IMR-90 (cell line): Measurements from ENCODE around the gene SPATS2L. TPM values are rescaled to one million over a fixed set of nuclear protein-coding genes. Genes with fewer than 3 reads are reported as not detected.

Experiments
- ATAC-seq: fragments of 200-7000 bp; cut with Tn5 transposase; 2 replicates; pipeline ENCODE4 v1.9.1; 2020; ENCODE audit warnings: low read depth, mild to moderate bottlenecking, moderate library complexity
- BruUV-seq: library from RNA; stranded (reverse); fragments of 400-500 nt; replicated peaks from 2 replicates; lab custom pipeline; 2021; lab: Mats Ljungman, UMichigan
- CTCF ChIA-PET: fragments of 300-600 bp; formaldehyde crosslinking; extraction: SDS; loops from one replicate; lab custom pipeline; 2021; ENCODE audit warnings: antibody characterized with exemption; lab: Yijun Ruan, JAX
- POLR2A ChIA-PET: fragments of 300-600 bp; sonication (Branson Sonifier 250); formaldehyde crosslinking; loops from one replicate; lab custom pipeline; 2022; ENCODE audit warnings: antibody characterized with exemption; ENCODE audit not compliant: unreplicated experiment; lab: Charles Lee
- DNase-seq: peaks from one replicate; pipeline ENCODE4 v3.0.0; 2013
- H2AFZ ChIP-seq: replicated peaks from 2 replicates; pipeline ENCODE3; 2013; ENCODE audit warnings: low read length, mild to moderate bottlenecking; ENCODE audit not compliant: poor library complexity
- H2AK5ac ChIP-seq: 2 replicates; pipeline ENCODE4 v1.6.1; 2013; ENCODE audit warnings: low read depth, low read length, inconsistent platforms
- H2AK9ac ChIP-seq: replicated peaks from 2 replicates; pipeline ENCODE3; 2013; ENCODE audit warnings: mild to moderate bottlenecking, low read depth, low read length, moderate library complexity; ENCODE audit not compliant: poor library complexity
- H2BK120ac ChIP-seq: 2 replicates; pipeline ENCODE4 v1.6.1; 2013; ENCODE audit warnings: low read depth, low read length, inconsistent platforms
- H2BK15ac ChIP-seq: 3 replicates; pipeline ENCODE4 v1.6.1; 2013; ENCODE audit warnings: low read depth, low read length, inconsistent platforms
- H2BK20ac ChIP-seq: 2 replicates; pipeline ENCODE4 v1.6.1; 2013; ENCODE audit warnings: low read depth, mild to moderate bottlenecking, inconsistent platforms, low read length, moderate library complexity
- H2BK5ac ChIP-seq: 2 replicates; pipeline ENCODE4 v1.6.1; 2013; ENCODE audit warnings: mild to moderate bottlenecking, low read depth, low read length, inconsistent platforms; ENCODE audit not compliant: poor library complexity, severe bottlenecking
- H3K14ac ChIP-seq: replicated peaks from 2 replicates; pipeline ENCODE4 v1.6.1; 2013; ENCODE audit warnings: low read depth, low read length, inconsistent platforms
- H3K18ac ChIP-seq: 2 replicates; pipeline ENCODE4 v1.6.1; 2013; ENCODE audit warnings: low read depth, low read length, control low read depth
- H3K23ac ChIP-seq: 2 replicates; pipeline ENCODE4 v1.6.1; 2013; ENCODE audit warnings: low read depth, low read length, inconsistent platforms
- H3K27ac ChIP-seq: 2 replicates; pipeline ENCODE4 v1.5.1; 2013; ENCODE audit warnings: mild to moderate bottlenecking, control low read depth, low read length; ENCODE audit not compliant: insufficient read depth
- H3K27me3 ChIP-seq: 2 replicates; pipeline ENCODE4 v1.6.1; 2013; ENCODE audit warnings: low read length; ENCODE audit not compliant: control insufficient read depth, insufficient read depth
- H3K36me3 ChIP-seq: 2 replicates; pipeline ENCODE4 v1.6.1; 2013; ENCODE audit warnings: low read length, mixed read lengths; ENCODE audit not compliant: control insufficient read depth, insufficient read depth
- H3K4ac ChIP-seq: 2 replicates; pipeline ENCODE4 v1.6.1; 2013; ENCODE audit warnings: low read depth, low read length, inconsistent platforms
- H3K4me1 ChIP-seq: 2 replicates; pipeline ENCODE4 v1.6.1; 2013; ENCODE audit warnings: low read length, mixed read lengths; ENCODE audit not compliant: control insufficient read depth, insufficient read depth
- H3K4me2 ChIP-seq: 2 replicates; pipeline ENCODE4 v1.6.1; 2013; ENCODE audit warnings: low read depth, mild to moderate bottlenecking, control low read depth, low read length, moderate library complexity
- H3K4me3 ChIP-seq: 2 replicates; pipeline ENCODE4 v1.5.1; 2013; ENCODE audit warnings: low read depth, mild to moderate bottlenecking, control low read depth, low read length, moderate library complexity; ENCODE audit not compliant: insufficient read depth
- H3K56ac ChIP-seq: 2 replicates; pipeline ENCODE4 v1.6.1; 2013; ENCODE audit warnings: low read length, inconsistent platforms; ENCODE audit not compliant: insufficient read depth; ENCODE audit errors: extremely low read depth
- H3K79me1 ChIP-seq, 2 experiments: 2 replicates each; pipeline ENCODE4 v1.6.1; 2013; ENCODE audit warnings: low read length in 2 of 2, inconsistent platforms in 1 of 2, low read depth in 1 of 2
- H3K9ac ChIP-seq: 2 replicates; pipeline ENCODE4 v1.6.1; 2013; ENCODE audit warnings: low read depth, low read length, control low read depth
- H3K9me1 ChIP-seq: 2 replicates; pipeline ENCODE4 v1.6.1; 2013; ENCODE audit warnings: low read length, inconsistent platforms; ENCODE audit not compliant: insufficient read depth
- H3K9me3 ChIP-seq: 2 replicates; pipeline ENCODE4 v1.6.1; 2013; ENCODE audit warnings: low read length; ENCODE audit not compliant: control insufficient read depth, insufficient read depth
- H4K20me1 ChIP-seq: 2 replicates; pipeline ENCODE4 v1.6.1; 2013; ENCODE audit warnings: low read length, inconsistent platforms; ENCODE audit not compliant: insufficient read depth
- H4K5ac ChIP-seq: 2 replicates; pipeline ENCODE4 v1.6.1; 2013; ENCODE audit warnings: mild to moderate bottlenecking, low read depth, low read length, control low read depth
- H4K8ac ChIP-seq, 2 experiments: 2 replicates each; pipeline ENCODE4 v1.6.1; 2013; ENCODE audit warnings: low read depth in 2 of 2, low read length in 2 of 2, control low read depth in 1 of 2, inconsistent platforms in 1 of 2
- H4K91ac ChIP-seq: 2 replicates; pipeline ENCODE4 v1.6.1; 2013; ENCODE audit warnings: low read depth, low read length, inconsistent platforms; ENCODE audit not compliant: insufficient read depth
- CEBPB ChIP-seq: IDR thresholded peaks from 2 replicates; pipeline ENCODE4 v1.6.1; 2012; ENCODE audit warnings: low read depth, low read length, improper control_type of control experiment
- ELK1 ChIP-seq: fragments of 150-350 bp; IDR thresholded peaks from 2 replicates; pipeline ENCODE4 v1.6.1; 2016; ENCODE audit warnings: low read depth, mild to moderate bottlenecking, low read length, moderate library complexity, borderline replicate concordance
- WGBS, 2 experiments: methylation state at CpG; one replicate each; pipeline versions ENCODE4 v1.1.5 to v1.1.7; 2013; ENCODE audit warnings: missing lambda C conversion rate in 2 of 2; ENCODE audit not compliant: insufficient read length in 1 of 2; ENCODE audit errors: extremely low coverage in 2 of 2; 5-methylcytosine and 5-hydroxymethylcytosine counted together
- dilution Hi-C: fragments of 300-500 bp; cut with HindIII; formaldehyde crosslinking; loops from one replicate; pipeline ENCODE4 v1.14.3; 2018; ENCODE audit warnings: low sequenced_read_pairs; ENCODE audit not compliant: unreplicated experiment
- in situ Hi-C: fragments of 300-500 bp; cut with MboI; formaldehyde crosslinking; loops from 3 replicates; pipeline ENCODE4 v1.14.3; 2019; ENCODE audit warnings: low sequenced_read_pairs, inconsistent platforms, mixed read lengths
- intact Hi-C: fragments of 100-400 bp; cut with micrococcal nuclease; formaldehyde crosslinking; loops from 2 replicates; pipeline ENCODE4 v1.10.0; 2022
- polyA plus RNA-seq, 3 experiments: library from polyadenylated mRNA; depleted of rRNA; stranded (reverse); fragments of >200 nt; gene quantifications; 2 replicates each; pipeline ENCODE4 v1.2.3, GENCODE V29; 2012; ENCODE audit warnings: low replicate concordance in 1 of 3
- total RNA-seq: library from RNA; depleted of rRNA; stranded (reverse); fragments of >200 nt; gene quantifications from 2 replicates; pipeline ENCODE4 v1.2.3, GENCODE V29; 2012

Gene SPATS2L
- total and polyA plus RNA-seq, 2 of the 4 experiments (the other 2 are of a cell fraction): 118 to 155 TPM

- ATAC-seq: peak; percentile 50
- no peak overlapping the region for H3K23ac ChIP-seq
- in situ Hi-C loops: no loop called here
- no CpG with 5 or more reads among the region's 1 CpG for WGBS, 2 experiments
- H3K9me3 ChIP-seq: no peaks in the 10 kb centered on the region
- no peak overlapping the region for H2BK15ac ChIP-seq
- peaks cover 28% of the 10 kb centered on the region; the same call in 1 of the 2 replicates for H4K20me1 ChIP-seq
- peak overlapping the region; percentile 5; the same call in 1 of the 2 replicates for H3K4me2 ChIP-seq
- no peak overlapping the region for H4K8ac ChIP-seq
- dilution Hi-C loops: no loop called here
- H3K27me3 ChIP-seq: no peaks in the 10 kb centered on the region
- peaks cover 25% of the 10 kb centered on the region for H3K4me1 ChIP-seq
- H3K4me3 ChIP-seq: no peak overlapping the region
- H2AK9ac ChIP-seq: no peak overlapping the region
- ChIA-PET POLR2A (interaction anchor here (0.6 kb wide), 1 partner anchor 19 kb away, joined by 3 read pairs; no protein-coding TSS in a partner anchor), CTCF (no interaction called here)
- no peak overlapping the region; the same call in 1 of the 2 replicates for H3K4ac ChIP-seq
- H3K27ac ChIP-seq: no peak overlapping the region
- peaks cover 17% of the 10 kb centered on the region for H3K9me1 ChIP-seq
- peaks cover 15% of the 10 kb centered on the region for H3K36me3 ChIP-seq
- H3K18ac ChIP-seq: peak overlapping the region; percentile 13; the same call in 1 of the 2 replicates
- intact Hi-C loops: no loop called here
- H2BK120ac ChIP-seq: no peak overlapping the region
- no peak overlapping the region for H3K9ac ChIP-seq
- peak; percentile 83 for DNase-seq
- no TSS peak for BruUV-seq
- no peak overlapping the region; the same call in 1 of the 2 replicates for H4K5ac ChIP-seq
- 0 out of 2 replicates have a peak overlapping the region, but pooled peaks have one; percentile 0 for H3K14ac ChIP-seq
- H2AFZ ChIP-seq: no peak overlapping the region
- H4K91ac ChIP-seq: no peak overlapping the region
- H3K56ac ChIP-seq: 0 out of 2 replicates have a peak overlapping the region, but pooled peaks have one; percentile 8
- TF ChIP-seq CEBPB: peak; percentile 85
- TF ChIP-seq ELK1: no peak
- H3K79me1 ChIP-seq: peaks cover 32 to 86% of the 10 kb centered on the region in 2 experiments
- peak overlapping the region; percentile 30 for H2BK5ac ChIP-seq
- no peak overlapping the region for H2AK5ac ChIP-seq
- H2BK20ac ChIP-seq: no peak overlapping the region
Observed at GRCh38 chr2:200350850-200351285, 44.4 kb downstream of the SPATS2L start.
